Tibial nerve (tissue), 4 donors: Measurements from ENCODE around the gene FMO2. TPM values are rescaled to one million over a fixed set of nuclear protein-coding genes. Genes with fewer than 3 reads are reported as not detected.

ENCODE experiments used
- DNase-seq, 2 donors: peaks; one replicate each; pipeline ENCODE4 v3.0.0-alpha.2; 2019; ENCODE audit warnings: low spot score in 2 of 2
- H3K27ac ChIP-seq, 4 donors: fragments of 200-600 bp; sonication (generic) in 3 of 4; one replicate each; pipeline ENCODE4 v1.5.1; 2017 to 2019; ENCODE audit warnings: mild to moderate bottlenecking in 1 of 4
- H3K27me3 ChIP-seq, 2 donors: fragments of 200-600 bp; sonication (generic) in 1 of 2; one replicate each; pipeline versions ENCODE4 v1.5.1 to v1.6.0; 2017 to 2019
- H3K36me3 ChIP-seq, 3 donors: fragments of 200-600 bp; sonication (generic); one replicate each; pipeline ENCODE4 v1.5.1; 2018 to 2019
- H3K4me1 ChIP-seq, 4 donors: fragments of 200-600 bp; sonication (generic) in 3 of 4; one replicate each; pipeline ENCODE4 v1.5.1; 2017 to 2019
- H3K4me3 ChIP-seq, 4 donors: fragments of 200-600 bp; sonication (generic) in 3 of 4; one replicate each; pipeline ENCODE4 v1.5.1; 2017 to 2019; ENCODE audit warnings: mild to moderate bottlenecking in 1 of 4, moderate library complexity in 1 of 4
- H3K9me3 ChIP-seq, 4 donors: fragments of 200-600 bp; sonication (generic) in 3 of 4; one replicate each; pipeline ENCODE4 v1.5.1; 2017 to 2019
- EP300 ChIP-seq, 2 donors: sonication (generic); formaldehyde crosslinking; IDR thresholded peaks; one replicate each; pipeline ENCODE4 v1.6.1; 2017; ENCODE audit warnings: antibody characterized with exemption in 2 of 2, mild to moderate bottlenecking in 1 of 2
- POLR2A ChIP-seq, 2 donors: fragments of 450-650 bp; IDR thresholded peaks; one replicate each; pipeline ENCODE4 v1.6.1; 2017; ENCODE audit warnings: antibody characterized with exemption in 2 of 2, mild to moderate bottlenecking in 2 of 2, moderate library complexity in 2 of 2
- WGBS, 2 donors: methylation state at CpG; one replicate each; pipeline ENCODE4 v1.1.5; 2018; 5-methylcytosine and 5-hydroxymethylcytosine counted together
- total RNA-seq, 4 donors: library from RNA; depleted of rRNA; stranded (reverse); fragments of >200 nt; gene quantifications; one replicate each; pipeline ENCODE4 v1.1.0, GENCODE V29; 2016
- TF ChIP-seq, protein P1 (sequence below), 5 experiments: fragments of 200-600 bp in 3 of 5; fragments of 450-650 bp in 2 of 5; sonication (generic) in 3 of 5; IDR thresholded peaks; one replicate each; pipeline ENCODE4 v1.5.1; 2016 to 2019; ENCODE audit warnings: antibody characterized with exemption in 5 of 5, mild to moderate bottlenecking in 3 of 5, moderate library complexity in 2 of 5

FMO2 gene
- total RNA-seq, 4 donors from 2014 or later: 25.7 to 36.6 (median 33.7) TPM

DNA sequence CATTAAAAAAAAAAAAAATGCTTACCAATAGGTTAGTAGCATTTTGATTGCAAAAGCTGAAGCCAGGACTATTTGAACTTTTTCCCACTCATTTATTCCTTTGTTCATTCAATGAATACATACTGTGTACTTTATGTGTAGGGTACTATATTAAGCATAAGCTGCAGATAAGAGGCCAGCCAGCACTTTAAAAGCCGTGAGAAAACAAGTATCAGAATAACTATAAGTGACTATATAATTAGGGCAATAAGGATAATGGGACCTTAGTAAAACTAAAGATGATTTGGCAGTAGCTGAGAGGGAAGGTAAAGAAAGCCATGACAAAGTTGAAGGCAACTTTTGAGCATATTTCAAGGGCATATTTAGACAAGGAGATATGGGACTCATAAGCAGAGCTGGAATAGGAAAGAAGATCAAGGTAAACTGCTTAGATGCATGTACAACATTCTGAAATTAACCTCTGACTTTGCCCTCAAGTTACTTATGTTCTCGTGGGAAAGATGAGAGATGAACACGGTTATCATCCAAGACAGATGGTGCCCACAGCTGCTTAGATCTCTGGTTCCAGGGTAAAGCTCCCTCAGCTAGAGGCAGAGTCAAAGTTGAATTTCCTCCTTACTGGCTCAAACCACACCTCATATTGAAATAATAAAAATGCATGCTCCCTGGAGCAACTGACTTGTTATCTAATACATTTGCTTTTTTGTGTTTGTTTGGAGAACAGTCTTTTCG is 44.0 kb upstream of the FMO2 start:
- WGBS, 2 donors: 24 to 28% methylated on average over 4 of the region's 4 CpGs
- peak overlapping the region in 3 of 4 donors; percentile 72 to 88 (median 88) for H3K27ac ChIP-seq

DNA sequence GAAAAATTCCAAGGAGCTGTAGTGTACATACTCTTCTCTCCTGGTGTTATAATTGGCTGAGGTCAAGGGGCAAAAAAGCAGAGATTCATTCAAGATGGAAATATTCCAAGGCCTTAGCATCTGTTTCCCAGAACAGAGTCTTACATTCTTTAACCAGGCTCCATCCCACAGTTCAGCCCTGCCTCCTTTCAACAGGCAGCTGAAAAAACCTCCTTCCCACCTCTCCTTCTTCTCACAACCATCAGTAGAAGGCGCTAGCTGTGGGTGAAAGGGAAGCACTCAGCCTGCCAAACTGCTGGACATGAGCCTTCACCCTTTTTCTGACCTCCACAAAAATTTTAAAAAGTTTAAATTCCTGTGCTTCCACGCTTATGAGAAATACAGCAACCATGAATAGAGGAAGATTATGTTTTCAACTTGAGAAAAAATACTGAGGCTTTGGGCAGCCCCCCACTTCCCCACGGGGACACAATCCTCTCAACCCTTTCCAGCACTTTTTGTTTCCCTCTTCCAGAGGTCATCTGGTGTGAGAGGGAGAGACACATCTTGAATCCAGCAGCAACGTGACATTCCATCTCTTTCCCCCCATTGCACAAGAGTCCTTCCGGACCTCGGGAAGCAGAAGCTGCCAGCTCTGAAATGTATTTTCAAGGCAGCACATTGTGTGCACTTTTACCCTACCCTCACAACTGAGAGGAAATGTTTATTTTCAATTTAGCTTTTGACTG is 43.2 kb upstream of the FMO2 start:
- TF ChIP-seq, protein P1, sequence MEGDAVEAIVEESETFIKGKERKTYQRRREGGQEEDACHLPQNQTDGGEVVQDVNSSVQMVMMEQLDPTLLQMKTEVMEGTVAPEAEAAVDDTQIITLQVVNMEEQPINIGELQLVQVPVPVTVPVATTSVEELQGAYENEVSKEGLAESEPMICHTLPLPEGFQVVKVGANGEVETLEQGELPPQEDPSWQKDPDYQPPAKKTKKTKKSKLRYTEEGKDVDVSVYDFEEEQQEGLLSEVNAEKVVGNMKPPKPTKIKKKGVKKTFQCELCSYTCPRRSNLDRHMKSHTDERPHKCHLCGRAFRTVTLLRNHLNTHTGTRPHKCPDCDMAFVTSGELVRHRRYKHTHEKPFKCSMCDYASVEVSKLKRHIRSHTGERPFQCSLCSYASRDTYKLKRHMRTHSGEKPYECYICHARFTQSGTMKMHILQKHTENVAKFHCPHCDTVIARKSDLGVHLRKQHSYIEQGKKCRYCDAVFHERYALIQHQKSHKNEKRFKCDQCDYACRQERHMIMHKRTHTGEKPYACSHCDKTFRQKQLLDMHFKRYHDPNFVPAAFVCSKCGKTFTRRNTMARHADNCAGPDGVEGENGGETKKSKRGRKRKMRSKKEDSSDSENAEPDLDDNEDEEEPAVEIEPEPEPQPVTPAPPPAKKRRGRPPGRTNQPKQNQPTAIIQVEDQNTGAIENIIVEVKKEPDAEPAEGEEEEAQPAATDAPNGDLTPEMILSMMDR (IDR thresholded peaks at IDR 0.05): no peak
- TF ChIP-seq POLR2A (IDR thresholded peaks at IDR 0.05) (no peak), EP300 (IDR thresholded peaks at IDR 0.05) (peak; percentile 38 to 94)
- no peaks in the 10 kb centered on the region for H3K27me3 ChIP-seq
- no peaks in the 10 kb centered on the region for H3K36me3 ChIP-seq
- H3K4me3 ChIP-seq: peak overlapping the region in 1 of 4 donors; percentile 18
- peaks cover 0 to 57% (median 16%) of the 10 kb centered on the region in 4 donors for H3K4me1 ChIP-seq
- 7 to 14% methylated on average over 6 of the region's 6 CpGs for WGBS, 2 donors
- H3K9me3 ChIP-seq: no peaks in the 10 kb centered on the region
- peak overlapping the region; percentile 57 to 88 (median 80) for H3K27ac ChIP-seq
- DNase-seq: peak; percentile 35 to 76

More for the DNA sequence above, 44.0 kb upstream of the FMO2 start:
- peak in 1 of 2 donors; percentile 36 for TF ChIP-seq EP300 (IDR thresholded peaks at IDR 0.05)
- no peak for TF ChIP-seq POLR2A (IDR thresholded peaks at IDR 0.05)
- H3K4me1 ChIP-seq: peaks cover 0 to 57% (median 16%) of the 10 kb centered on the region in 4 donors
- H3K36me3 ChIP-seq: no peaks in the 10 kb centered on the region
- DNase-seq: no peak
- no peak overlapping the region for H3K4me3 ChIP-seq
- H3K9me3 ChIP-seq: no peaks in the 10 kb centered on the region
- H3K27me3 ChIP-seq: no peaks in the 10 kb centered on the region

GRCh38 chr1:171142416-171143385 is 42.4 kb upstream of the FMO2 start:
- DNase-seq: peak in 1 of 2 donors; percentile 44
- WGBS, 2 donors: 44% methylated on average over 8 of the region's 8 CpGs

DNA sequence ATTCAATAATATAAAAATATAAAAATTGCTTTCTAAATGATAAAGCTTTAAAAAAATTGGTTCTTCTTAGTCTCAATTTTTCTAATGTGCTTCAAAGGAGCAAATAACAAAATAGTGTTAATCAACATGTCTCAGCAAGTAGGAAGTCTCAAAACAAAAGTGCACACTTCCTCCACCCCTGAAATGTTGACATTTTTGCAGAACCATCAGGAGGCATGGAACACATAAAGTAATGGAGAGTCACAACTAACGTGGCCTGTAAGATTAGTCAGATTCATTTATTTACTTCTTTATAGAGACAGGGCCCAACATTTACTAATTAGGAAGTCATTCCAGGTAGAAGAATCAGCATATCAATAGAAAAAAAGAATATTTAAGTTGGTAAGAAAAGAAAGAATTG is 34.9 kb upstream of the FMO2 start:
- no peak for DNase-seq
- Histone ChIP-seq H3K4me1 (no peaks in the 10 kb centered on the region), H3K36me3 (no peaks in the 10 kb centered on the region), H3K9me3 (no peaks in the 10 kb centered on the region), H3K27me3 (no peaks in the 10 kb centered on the region), H3K4me3 (no peak overlapping the region), H3K27ac (no peak overlapping the region)
- no peak for TF ChIP-seq EP300 (IDR thresholded peaks at IDR 0.05)
- WGBS, 2 donors: 66 to 77% methylated on average over 1 of the region's 1 CpG

More at GRCh38 chr1:171142416-171143385, 42.4 kb upstream of the FMO2 start:
- H3K4me3 ChIP-seq: peak overlapping the region in 2 of 4 donors; percentile 9 to 18
- no peaks in the 10 kb centered on the region for H3K36me3 ChIP-seq
- H3K27me3 ChIP-seq: no peaks in the 10 kb centered on the region
- no peaks in the 10 kb centered on the region for H3K9me3 ChIP-seq
- no peak for TF ChIP-seq EP300 (IDR thresholded peaks at IDR 0.05)
- TF ChIP-seq, protein P1 (IDR thresholded peaks at IDR 0.05): peak in 1 of 5 experiments; percentile 24
- H3K4me1 ChIP-seq: peaks cover 0 to 51% (median 16%) of the 10 kb centered on the region in 4 donors
- peak overlapping the region; percentile 57 to 88 (median 80) for H3K27ac ChIP-seq

- TF ChIP-seq POLR2A (IDR thresholded peaks at IDR 0.05) (no peak), EP300 (IDR thresholded peaks at IDR 0.05) (no peak)
- TF ChIP-seq, protein P1 (IDR thresholded peaks at IDR 0.05): no peak
- no peaks in the 10 kb centered on the region for H3K27me3 ChIP-seq
- H3K4me3 ChIP-seq: no peak overlapping the region
- no peak overlapping the region for H3K27ac ChIP-seq
- DNase-seq: no peak
- H3K9me3 ChIP-seq: no peaks in the 10 kb centered on the region
- H3K36me3 ChIP-seq: no peaks in the 10 kb centered on the region
- H3K4me1 ChIP-seq: no peaks in the 10 kb centered on the region
- 75 to 76% methylated on average over 2 of the region's 2 CpGs for WGBS, 2 donors
Measured at GRCh38 chr1:171152549-171152948, 32.6 kb upstream of the FMO2 start.
